Left lung (tissue), 10 donors: ENCODE data around the gene SHANK1. TPM values are rescaled to one million over a fixed set of nuclear protein-coding genes. Genes with fewer than 3 reads are reported as not detected.

Source experiments
- ATAC-seq: fragments of 200-7000 bp; cut with Tn5 transposase; one replicate; pipeline ENCODE4 v1.9.1; 2020; ENCODE audit warnings: moderate library complexity
- DNase-seq, 4 donors: peaks; one replicate each; pipeline ENCODE4 v3.0.0-alpha.2; 2013 to 2020
- H3K27ac ChIP-seq, 2 donors: fragments of 200-600 bp; sonication (generic) in 1 of 2; one replicate each; pipeline versions ENCODE4 v1.5.0 to v1.8.0; 2020 to 2021
- H3K27me3 ChIP-seq, 2 donors: fragments of 200-600 bp; sonication (generic) in 1 of 2; one replicate each; pipeline versions ENCODE4 v1.5.0 to v1.8.0; 2020 to 2021
- H3K36me3 ChIP-seq, 2 donors: fragments of 200-600 bp; sonication (generic) in 1 of 2; one replicate each; pipeline versions ENCODE4 v1.5.0 to v1.8.0; 2020 to 2021
- H3K4me1 ChIP-seq, 2 donors: fragments of 200-600 bp; one replicate each; pipeline ENCODE4 v1.8.0; 2021
- H3K4me3 ChIP-seq, 2 donors: fragments of 200-600 bp; sonication (generic) in 1 of 2; one replicate each; pipeline versions ENCODE4 v1.5.0 to v1.8.0; 2020 to 2021; ENCODE audit warnings: mild to moderate bottlenecking in 1 of 2
- H3K9me3 ChIP-seq, 2 donors: fragments of 200-600 bp; sonication (generic) in 1 of 2; one replicate each; pipeline versions ENCODE4 v1.5.0 to v1.8.0; 2020 to 2021
- CTCF ChIP-seq, 2 donors: fragments of 200-600 bp; sonication (generic) in 1 of 2; IDR thresholded peaks; one replicate each; pipeline versions ENCODE4 v1.5.0 to v1.8.0; 2021; ENCODE audit warnings: antibody characterized with exemption in 2 of 2
- intact Hi-C, 2 donors: fragments of 100-400 bp; cut with DNase I; formaldehyde crosslinking; loops; one replicate each; pipeline versions ENCODE4 v1.11.2 to v1.14.2; 2022
- polyA plus RNA-seq, 6 donors: library from polyadenylated mRNA; unstranded; fragments of 120-200 nt; gene quantifications; one replicate each; pipeline ENCODE4 v1.2.1, GENCODE V29; 2013; ENCODE audit not compliant: insufficient read length in 6 of 6
- total RNA-seq, 2 donors: library from RNA; stranded (reverse); fragmentation: NEBNext Ultra II Directional; extraction: Animal tissue kit (Norgen Biotek cat#: 25700); gene quantifications; one replicate each; pipeline ENCODE4 v1.2.1, GENCODE V29; 2021
- donor health status: DM: no; HTN: yes; CAD: no.
- donor health status: DM: no; HTN: no; CAD: no.

The SHANK1 gene
- total and polyA plus RNA-seq, 8 donors = 0.21 to 7.5 (median 4.9) TPM

- H3K4me3 ChIP-seq = no peak overlapping the region
- DNase-seq (no peak), ATAC-seq (no peak)
- no peak overlapping the region for H3K27ac ChIP-seq
- H3K27me3 ChIP-seq = peaks cover 16 to 98% of the 10 kb centered on the region in 2 donors
- H3K36me3 ChIP-seq = no peaks in the 10 kb centered on the region
- TF ChIP-seq CTCF (IDR thresholded peaks at IDR 0.05) = no peak
- no peaks in the 10 kb centered on the region for H3K4me1 ChIP-seq
- H3K9me3 ChIP-seq = no peaks in the 10 kb centered on the region
- intact Hi-C loops = no loop called here
These were observed 26.3 kb downstream of the SHANK1 start for GRCh38 chr19:50693064-50693975.

- no peak for TF ChIP-seq CTCF (IDR thresholded peaks at IDR 0.05)
- ATAC-seq (no peak), DNase-seq (no peak)
- no peaks in the 10 kb centered on the region for H3K4me1 ChIP-seq
- no peak overlapping the region for H3K27ac ChIP-seq
- intact Hi-C loops = no loop called here
- H3K9me3 ChIP-seq = no peaks in the 10 kb centered on the region
- peaks cover 17 to 98% of the 10 kb centered on the region in 2 donors for H3K27me3 ChIP-seq
- no peaks in the 10 kb centered on the region for H3K36me3 ChIP-seq
- no peak overlapping the region for H3K4me3 ChIP-seq
These were observed 29.2 kb downstream of the SHANK1 start for GRCh38 chr19:50690439-50690838.

- intact Hi-C loops = no loop called here
- no peak for ATAC-seq
- Histone ChIP-seq H3K27me3 (peaks cover 11 to 100% of the 10 kb centered on the region in 2 donors), H3K4me1 (no peaks in the 10 kb centered on the region), H3K4me3 (no peak overlapping the region), H3K9me3 (no peaks in the 10 kb centered on the region), H3K36me3 (no peaks in the 10 kb centered on the region), H3K27ac (no peak overlapping the region)
- TF ChIP-seq CTCF (IDR thresholded peaks at IDR 0.05) = no peak
- DNase-seq = no peak
These were observed 30.8 kb downstream of the SHANK1 start for GRCh38 chr19:50688766-50689165.

- ATAC-seq = no peak
These were observed 33.1 kb downstream of the SHANK1 start for GRCh38 chr19:50686310-50687032.

More at GRCh38 chr19:50686310-50687032, 33.1 kb downstream of the SHANK1 start:
- Histone ChIP-seq H3K4me3 (no peak overlapping the region), H3K27ac (no peak overlapping the region), H3K4me1 (no peaks in the 10 kb centered on the region), H3K36me3 (no peaks in the 10 kb centered on the region), H3K27me3 (peaks cover 7 to 99% of the 10 kb centered on the region in 2 donors), H3K9me3 (no peaks in the 10 kb centered on the region)
- intact Hi-C loops = no loop called here
- TF ChIP-seq CTCF (IDR thresholded peaks at IDR 0.05) = no peak
- peak in 1 of 4 donors; percentile 76 for DNase-seq
